Left colon (tissue), 2 donors: ENCODE measurements around the gene USP17L29. TPM values are rescaled to one million over a fixed set of nuclear protein-coding genes. Genes with fewer than 3 reads are reported as not detected.
"Not testable (repeated sequence)": the region's sequence is repeated elsewhere in the genome, so short reads cannot be mapped to it uniquely, and the experiment has no call there.

Source experiments
- ATAC-seq: fragments of 200-7000 bp; cut with Tn5 transposase; one replicate; pipeline ENCODE4 v1.9.1; 2020; ENCODE audit warnings: mild to moderate bottlenecking, moderate library complexity
- DNase-seq, 2 donors: peaks; one replicate each; pipeline ENCODE4 v3.0.0-alpha.2; 2020
- intact Hi-C, 2 donors: fragments of 100-400 bp; cut with DNase I in 1 of 2; cut with micrococcal nuclease in 1 of 2; formaldehyde crosslinking; loops; one replicate each; pipeline versions ENCODE4 v1.11.2 to v1.14.0; 2022; cut with DNase I, micrococcal nuclease
- long read RNA-seq: library from polyadenylated mRNA; unstranded; transcript quantifications from one replicate; pipeline ENCODE4 v2.0.0, GENCODE V29; 2021
- total RNA-seq, 2 donors: library from RNA; stranded (reverse); fragmentation: NEBNext Ultra II Directional; extraction: Animal tissue kit (Norgen Biotek cat#: 25700); gene quantifications; one replicate each; pipeline ENCODE4 v1.2.1, GENCODE V29; 2021
- donor health status: DM: no; HTN: no; CAD: no.
- donor health status: DM: yes; HTN: yes; CAD: no.

Gene USP17L29
- not detected for total RNA-seq
- long read RNA-seq, result 0 reads

- DNase-seq, ATAC-seq, intact Hi-C loops: not testable (repeated sequence)
Measured at GRCh38 chr4:9353338-9353737, at the start of gene USP17L29. Gene USP17L29, plus strand, starts transcription at chr4:9353638. Its CDS starts 0 bp downstream, at chr4:9353638.

GRCh38 chr4:9324191-9324590 is 29.2 kb upstream of the USP17L29 start:
- DNase-seq, ATAC-seq, intact Hi-C loops: not testable (repeated sequence)

DNA sequence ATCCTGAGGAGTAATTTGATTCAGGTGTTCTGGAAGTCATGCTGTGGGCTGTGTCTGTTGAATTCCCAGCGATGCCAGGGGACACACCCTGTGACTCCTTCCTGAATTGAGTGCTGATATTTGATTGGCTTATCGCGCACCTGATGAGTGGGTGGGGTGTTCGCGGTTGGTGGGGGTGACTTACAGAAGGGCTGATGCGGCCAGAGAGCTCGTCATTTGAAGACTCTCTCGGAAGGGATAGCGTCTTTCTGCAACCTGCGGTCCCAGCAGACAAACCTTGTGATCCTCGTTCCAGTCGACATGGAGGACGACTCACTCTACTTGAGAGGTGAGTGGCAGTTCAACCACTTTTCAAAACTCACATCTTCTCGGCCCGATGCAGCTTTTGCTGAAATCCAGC is 28.6 kb upstream of the USP17L29 start, which contains the start of gene USP17L24:
Gene USP17L24 (plus strand): TSS at position 301 of the 400 bp plus-strand sequence. CDS start 0 bp downstream, at position 301.
- intact Hi-C loops, ATAC-seq, DNase-seq: not testable (repeated sequence)

DNA sequence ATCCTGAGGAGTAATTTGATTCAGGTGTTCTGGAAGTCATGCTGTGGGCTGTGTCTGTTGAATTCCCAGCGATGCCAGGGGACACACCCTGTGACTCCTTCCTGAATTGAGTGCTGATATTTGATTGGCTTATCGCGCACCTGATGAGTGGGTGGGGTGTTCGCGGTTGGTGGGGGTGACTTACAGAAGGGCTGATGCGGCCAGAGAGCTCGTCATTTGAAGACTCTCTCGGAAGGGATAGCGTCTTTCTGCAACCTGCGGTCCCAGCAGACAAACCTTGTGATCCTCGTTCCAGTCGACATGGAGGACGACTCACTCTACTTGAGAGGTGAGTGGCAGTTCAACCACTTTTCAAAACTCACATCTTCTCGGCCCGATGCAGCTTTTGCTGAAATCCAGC is 23.8 kb upstream of the USP17L29 start, which contains the start of gene USP17L25:
Gene USP17L25 (plus strand): TSS at position 301 of the 400 bp plus-strand sequence. CDS start 0 bp downstream, at position 301.
- DNase-seq, intact Hi-C loops, ATAC-seq: not testable (repeated sequence)

DNA sequence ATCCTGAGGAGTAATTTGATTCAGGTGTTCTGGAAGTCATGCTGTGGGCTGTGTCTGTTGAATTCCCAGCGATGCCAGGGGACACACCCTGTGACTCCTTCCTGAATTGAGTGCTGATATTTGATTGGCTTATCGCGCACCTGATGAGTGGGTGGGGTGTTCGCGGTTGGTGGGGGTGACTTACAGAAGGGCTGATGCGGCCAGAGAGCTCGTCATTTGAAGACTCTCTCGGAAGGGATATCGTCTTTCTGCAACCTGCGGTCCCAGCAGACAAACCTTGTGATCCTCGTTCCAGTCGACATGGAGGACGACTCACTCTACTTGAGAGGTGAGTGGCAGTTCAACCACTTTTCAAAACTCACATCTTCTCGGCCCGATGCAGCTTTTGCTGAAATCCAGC is 19.1 kb upstream of the USP17L29 start, which contains the start of gene USP17L26:
Gene USP17L26 (plus strand): TSS at position 301 of the 400 bp plus-strand sequence. CDS start 0 bp downstream, at position 301.
- DNase-seq, ATAC-seq, intact Hi-C loops: not testable (repeated sequence)

- intact Hi-C loops, ATAC-seq, DNase-seq: not testable (repeated sequence)
Measured at GRCh38 chr4:9339103-9339502, 14.3 kb upstream of the USP17L29 start, which contains the start of gene USP17L5. Gene USP17L5, plus strand, starts transcription at chr4:9339403. Its CDS starts 0 bp downstream, at chr4:9339403.

DNA sequence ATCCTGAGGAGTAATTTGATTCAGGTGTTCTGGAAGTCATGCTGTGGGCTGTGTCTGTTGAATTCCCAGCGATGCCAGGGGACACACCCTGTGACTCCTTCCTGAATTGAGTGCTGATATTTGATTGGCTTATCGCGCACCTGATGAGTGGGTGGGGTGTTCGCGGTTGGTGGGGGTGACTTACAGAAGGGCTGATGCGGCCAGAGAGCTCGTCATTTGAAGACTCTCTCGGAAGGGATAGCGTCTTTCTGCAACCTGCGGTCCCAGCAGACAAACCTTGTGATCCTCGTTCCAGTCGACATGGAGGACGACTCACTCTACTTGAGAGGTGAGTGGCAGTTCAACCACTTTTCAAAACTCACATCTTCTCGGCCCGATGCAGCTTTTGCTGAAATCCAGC is 9.6 kb upstream of the USP17L29 start, which contains the start of gene USP17L27:
Gene USP17L27 (plus strand): TSS at position 301 of the 400 bp plus-strand sequence. CDS start 0 bp downstream, at position 301.
- not testable (repeated sequence) for DNase-seq, ATAC-seq

DNA sequence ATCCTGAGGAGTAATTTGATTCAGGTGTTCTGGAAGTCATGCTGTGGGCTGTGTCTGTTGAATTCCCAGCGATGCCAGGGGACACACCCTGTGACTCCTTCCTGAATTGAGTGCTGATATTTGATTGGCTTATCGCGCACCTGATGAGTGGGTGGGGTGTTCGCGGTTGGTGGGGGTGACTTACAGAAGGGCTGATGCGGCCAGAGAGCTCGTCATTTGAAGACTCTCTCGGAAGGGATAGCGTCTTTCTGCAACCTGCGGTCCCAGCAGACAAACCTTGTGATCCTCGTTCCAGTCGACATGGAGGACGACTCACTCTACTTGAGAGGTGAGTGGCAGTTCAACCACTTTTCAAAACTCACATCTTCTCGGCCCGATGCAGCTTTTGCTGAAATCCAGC is 4.8 kb upstream of the USP17L29 start, which contains the start of gene USP17L28:
Gene USP17L28 (plus strand): TSS at position 301 of the 400 bp plus-strand sequence. CDS start 0 bp downstream, at position 301.
- intact Hi-C loops, ATAC-seq, DNase-seq: not testable (repeated sequence)

More for the DNA sequence above, 9.6 kb upstream of the USP17L29 start, which contains the start of gene USP17L27:
- intact Hi-C loops, result not testable (repeated sequence)

DNA sequence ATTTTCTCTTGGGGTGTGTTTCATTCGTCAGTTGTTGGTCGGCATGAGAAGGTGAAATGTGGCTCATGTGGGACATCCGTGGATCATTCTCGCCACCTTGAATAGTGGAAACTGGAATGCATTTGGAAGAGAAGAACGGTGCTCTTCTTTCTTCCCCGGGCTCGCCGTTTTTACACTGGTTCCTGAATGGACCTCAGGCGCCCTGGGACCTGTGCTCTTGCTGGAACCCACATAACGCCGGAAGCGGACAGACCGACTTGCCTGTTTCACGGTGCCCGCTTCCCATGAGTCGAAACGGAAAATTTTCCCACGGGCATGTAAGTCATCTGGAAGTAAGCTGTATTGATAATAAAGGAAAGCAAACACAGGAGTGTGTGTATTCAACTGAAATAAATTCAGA is 2.6 kb upstream of the USP17L29 start:
- intact Hi-C loops, ATAC-seq, DNase-seq: not testable (repeated sequence)

DNA sequence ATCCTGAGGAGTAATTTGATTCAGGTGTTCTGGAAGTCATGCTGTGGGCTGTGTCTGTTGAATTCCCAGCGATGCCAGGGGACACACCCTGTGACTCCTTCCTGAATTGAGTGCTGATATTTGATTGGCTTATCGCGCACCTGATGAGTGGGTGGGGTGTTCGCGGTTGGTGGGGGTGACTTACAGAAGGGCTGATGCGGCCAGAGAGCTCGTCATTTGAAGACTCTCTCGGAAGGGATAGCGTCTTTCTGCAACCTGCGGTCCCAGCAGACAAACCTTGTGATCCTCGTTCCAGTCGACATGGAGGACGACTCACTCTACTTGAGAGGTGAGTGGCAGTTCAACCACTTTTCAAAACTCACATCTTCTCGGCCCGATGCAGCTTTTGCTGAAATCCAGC is 9.4 kb downstream of the USP17L29 start, which contains the start of gene USP17L30:
Gene USP17L30 (plus strand): TSS at position 301 of the 400 bp plus-strand sequence. CDS start 0 bp downstream, at position 301.
- intact Hi-C loops, DNase-seq, ATAC-seq: not testable (repeated sequence)

DNA sequence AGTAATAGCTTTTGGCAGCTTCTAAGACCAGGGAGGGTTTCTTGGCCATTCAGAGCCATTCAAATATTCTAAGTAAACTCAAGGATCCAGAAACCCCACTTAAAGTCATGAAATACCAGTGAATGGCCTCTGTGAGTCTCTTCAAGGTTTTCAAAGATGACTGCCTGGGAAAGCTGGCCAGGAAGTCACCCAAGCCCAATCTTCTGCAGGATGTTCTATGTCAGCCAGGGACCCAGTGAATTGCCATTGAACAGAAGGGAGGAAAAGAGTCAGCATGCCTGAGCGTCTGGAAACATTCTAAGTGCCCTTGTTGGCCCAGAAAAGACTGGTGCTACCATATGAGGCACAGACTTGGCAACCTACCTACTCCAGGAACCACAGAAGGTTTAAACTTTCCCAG is 26.4 kb downstream of the USP17L29 start:
- intact Hi-C loops, ATAC-seq, DNase-seq: not testable (repeated sequence)

- peak in 1 of 2 donors; percentile 66 for DNase-seq
- peak; percentile 45 for ATAC-seq
- intact Hi-C loops, result not testable (repeated sequence)
Measured at GRCh38 chr4:9381012-9381534, 27.6 kb downstream of the USP17L29 start.

DNA sequence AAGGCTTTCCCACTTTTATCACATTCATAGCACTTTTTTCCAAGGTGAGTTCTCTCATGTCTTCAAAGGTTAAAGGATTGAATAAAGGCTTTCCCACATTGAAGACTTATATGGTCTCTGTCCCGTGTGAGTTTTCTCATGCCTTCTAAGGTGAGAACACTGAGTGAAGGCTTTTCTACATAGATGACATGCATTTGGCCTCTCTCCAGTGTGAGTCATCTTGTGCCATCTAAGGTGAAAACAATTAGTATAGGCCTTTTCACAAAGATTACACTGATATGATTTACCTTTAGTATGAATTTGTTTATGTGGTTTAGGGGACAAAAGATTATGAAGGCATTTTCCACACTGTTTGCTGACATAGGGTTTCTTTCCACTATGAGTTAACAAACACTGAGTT is 30.7 kb downstream of the USP17L29 start:
- intact Hi-C loops, result no loop called here
- ATAC-seq, result no peak
- DNase-seq, result no peak

DNA sequence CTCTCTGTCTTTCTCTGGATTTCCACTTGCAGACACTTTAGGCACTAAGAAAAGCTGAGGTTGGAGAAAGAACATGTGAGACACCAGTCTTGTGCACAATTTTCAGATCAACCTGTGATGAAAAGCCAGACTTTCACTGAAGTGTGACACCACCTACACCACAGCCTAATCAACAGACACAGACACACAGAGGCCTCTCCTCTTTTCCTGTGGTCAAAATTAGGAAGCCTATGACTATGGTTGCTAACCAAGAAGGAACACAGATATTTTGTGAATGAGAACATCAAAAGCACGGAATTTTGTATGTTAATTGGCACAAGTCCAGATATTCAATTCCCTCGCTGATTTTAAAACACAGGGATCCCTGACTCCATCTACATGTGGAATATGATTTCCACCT is 35.6 kb downstream of the USP17L29 start:
- intact Hi-C loops, ATAC-seq, DNase-seq: not testable (repeated sequence)

Other genes with a start within 250 kb of the USP17L29 start
- gene FAM90A26, start 183.2 kb upstream of the USP17L29 start, total RNA-seq, result not detected
- gene USP17L10, start 143.0 kb upstream of the USP17L29 start, total RNA-seq, result not detected
- not detected for gene USP17L11, start 138.2 kb upstream of the USP17L29 start, total RNA-seq
- gene USP17L12, start 133.5 kb upstream of the USP17L29 start, total RNA-seq, result not detected
- not detected for gene USP17L13, start 128.7 kb upstream of the USP17L29 start, total RNA-seq
- gene USP17L15, start 119.3 kb upstream of the USP17L29 start, total RNA-seq, result not detected
- gene USP17L17, start 109.8 kb upstream of the USP17L29 start, total RNA-seq, result not detected
- gene USP17L18, start 105.0 kb upstream of the USP17L29 start, total RNA-seq, result not detected
- gene USP17L19, start 100.3 kb upstream of the USP17L29 start, total RNA-seq, result not detected
- gene USP17L20, start 95.5 kb upstream of the USP17L29 start, total RNA-seq, result not detected
- not detected for gene USP17L21, start 90.8 kb upstream of the USP17L29 start, total RNA-seq
- gene USP17L22, start 86.0 kb upstream of the USP17L29 start, total RNA-seq, result not detected
- gene USP17L24, start 28.5 kb upstream of the USP17L29 start, total RNA-seq, result not detected
- not detected for gene USP17L25, start 23.7 kb upstream of the USP17L29 start, total RNA-seq
- gene USP17L26, start 19.0 kb upstream of the USP17L29 start, total RNA-seq, result not detected
- gene USP17L5, start 14.2 kb upstream of the USP17L29 start, total RNA-seq, result not detected
- not detected for gene USP17L27, start 9.5 kb upstream of the USP17L29 start, total RNA-seq
- not detected for gene USP17L28, start 4.7 kb upstream of the USP17L29 start, total RNA-seq
- gene USP17L30, start 9.5 kb downstream of the USP17L29 start, total RNA-seq, result not detected
- not detected for gene DEFB131A, start 90.8 kb downstream of the USP17L29 start, total RNA-seq